ENCODE results near the gene ACER1.
"Not testable (repeated sequence)": the region's sequence is repeated elsewhere in the genome, so short reads cannot be mapped to it uniquely, and the experiment has no call there.

Gene ACER1

GRCh38 chr19:6286676-6287075 lies 46.7 kb downstream of the ACER1 start:
- ChIA-PET POLR2A (no interaction called here), CTCF (interaction anchor here (1.6 to 5.7 kb wide), 2 partner anchors 11 to 68 kb away, joined by 5 to 29 read pairs; no protein-coding TSS in a partner anchor)
- no peak for DNase-seq (ENCODE audit: low read depth, low spot score)
- no peak for TF ChIP-seq CTCF (IDR thresholded peaks at IDR 0.05; ENCODE audit: insufficient read depth, low read length, missing control alignments)
- no peak overlapping the region for H3K4me3 ChIP-seq (ENCODE audit: low read depth, low read length)

GRCh38 chr19:6282393-6282792 lies 51.0 kb downstream of the ACER1 start:
- not testable (repeated sequence) for DNase-seq (ENCODE audit: low read depth, low spot score); H3K4me3 ChIP-seq (ENCODE audit: low read depth, low read length)
- ChIA-PET CTCF (interaction anchor here (0.6 to 5.7 kb wide), 4 partner anchors 23 to 234 kb away, joined by 3 to 29 read pairs (median 4); no protein-coding TSS in a partner anchor), POLR2A (interaction anchor here (0.6 kb wide), 1 partner anchor 1057 kb away, joined by 3 read pairs; no protein-coding TSS in a partner anchor)

- CTCF ChIA-PET: interaction anchor here (0.7 to 1.0 kb wide), 4 partner anchors 8 to 152 kb away, joined by 3 read pairs; no protein-coding TSS in a partner anchor
- POLR2A ChIA-PET: no interaction called here
- peak; percentile 58 for TF ChIP-seq CTCF (IDR thresholded peaks at IDR 0.05; ENCODE audit: insufficient read depth, low read length, missing control alignments)
- peak within 1 kb of the TSS; percentile 78 for H3K4me3 ChIP-seq (ENCODE audit: low read depth, low read length)
- peak; percentile 74 for DNase-seq (ENCODE audit: low read depth, low spot score)
These were observed 53.4 kb downstream of the ACER1 start, which contains the start of gene MLLT1 for GRCh38 chr19:6279931-6280591. Gene MLLT1 (minus strand): TSS chr19:6279975. CDS start chr19:6279784, 191 bp downstream.

GRCh38 chr19:6279620-6279930 lies 53.8 kb downstream of the ACER1 start:
- TF ChIP-seq CTCF (IDR thresholded peaks at IDR 0.05; ENCODE audit: insufficient read depth, low read length, missing control alignments): no peak
- peak overlapping the region; percentile 78 for H3K4me3 ChIP-seq (ENCODE audit: low read depth, low read length)
- DNase-seq (ENCODE audit: low read depth, low spot score): no peak
- POLR2A ChIA-PET: no interaction called here
- CTCF ChIA-PET: interaction anchor here (1.2 to 1.4 kb wide), 3 partner anchors 14 to 61 kb away, joined by 4 to 7 read pairs (median 5); no protein-coding TSS in a partner anchor

GRCh38 chr19:6278740-6279619 lies 54.4 kb downstream of the ACER1 start:
- CTCF ChIA-PET: interaction anchor here (0.8 to 1.4 kb wide), 4 partner anchors 14 to 60 kb away, joined by 3 to 7 read pairs (median 4); no protein-coding TSS in a partner anchor
- no peak for DNase-seq (ENCODE audit: low read depth, low spot score)
- no peak for TF ChIP-seq CTCF (IDR thresholded peaks at IDR 0.05; ENCODE audit: insufficient read depth, low read length, missing control alignments)
- POLR2A ChIA-PET: interaction anchor here (0.7 kb wide), 1 partner anchor 12 kb away, joined by 3 read pairs; no protein-coding TSS in a partner anchor
- peak overlapping the region; percentile 78 for H3K4me3 ChIP-seq (ENCODE audit: low read depth, low read length)

GRCh38 chr19:6278051-6278450 lies 55.4 kb downstream of the ACER1 start:
- no peak for TF ChIP-seq CTCF (IDR thresholded peaks at IDR 0.05; ENCODE audit: insufficient read depth, low read length, missing control alignments)
- CTCF ChIA-PET: interaction anchor here (1.5 kb wide), 1 partner anchor 22 kb away, joined by 9 read pairs; no protein-coding TSS in a partner anchor
- POLR2A ChIA-PET: interaction anchor here (0.7 kb wide), 1 partner anchor 11 kb away, joined by 3 read pairs; no protein-coding TSS in a partner anchor
- H3K4me3 ChIP-seq (ENCODE audit: low read depth, low read length): peak overlapping the region; percentile 78
- no peak for DNase-seq (ENCODE audit: low read depth, low spot score)

Measured in AG04449 (cell line).